HL-60 (cell line): ENCODE data around the gene CLDN11.

Experiments
- DNase-seq, 2 experiments: peaks; one replicate each; pipeline ENCODE4 v3.0.0-alpha.2; 2010 to 2020; ENCODE audit warnings: low read depth in 1 of 2, low spot score in 1 of 2
- H3K27ac ChIP-seq: fragments of 250-450 bp; sonication (Bioruptor Pico); replicated peaks from 2 replicates; pipeline ENCODE4 v1.5.1; 2020; ENCODE audit warnings: mild to moderate bottlenecking, moderate library complexity
- H3K27me3 ChIP-seq: fragments of 250-450 bp; sonication (Bioruptor Pico); 2 replicates; pipeline ENCODE4 v1.5.1; 2021; ENCODE audit warnings: mild to moderate bottlenecking, moderate library complexity; ENCODE audit not compliant: insufficient read depth, poor library complexity, severe bottlenecking
- H3K4me3 ChIP-seq: replicated peaks from 2 replicates; pipeline ENCODE4 v1.5.1; 2011; ENCODE audit warnings: mild to moderate bottlenecking, control low read depth, low read length; ENCODE audit not compliant: insufficient read depth
- GABPA ChIP-seq: IDR thresholded peaks from 2 replicates; pipeline ENCODE4 v1.6.1; 2012; ENCODE audit warnings: low read depth
- POLR2AphosphoS5 ChIP-seq: IDR thresholded peaks from 2 replicates; pipeline ENCODE4 v1.6.1; 2012; ENCODE audit warnings: low read depth
- SPI1 ChIP-seq: IDR thresholded peaks from 2 replicates; pipeline ENCODE4 v1.6.1; 2012; ENCODE audit warnings: low read depth, mild to moderate bottlenecking, borderline replicate concordance
- TF ChIP-seq, protein P1 (sequence below): IDR thresholded peaks from 2 replicates; pipeline ENCODE4 v1.6.1; 2012; ENCODE audit warnings: low read depth; ENCODE audit not compliant: insufficient replicate concordance
- TF ChIP-seq, protein P2 (sequence below): IDR thresholded peaks from one replicate; pipeline ENCODE4 v1.5.1; 2011; ENCODE audit warnings: low read length, control low read depth, inconsistent platforms; ENCODE audit not compliant: insufficient read depth

The CLDN11 gene

DNA sequence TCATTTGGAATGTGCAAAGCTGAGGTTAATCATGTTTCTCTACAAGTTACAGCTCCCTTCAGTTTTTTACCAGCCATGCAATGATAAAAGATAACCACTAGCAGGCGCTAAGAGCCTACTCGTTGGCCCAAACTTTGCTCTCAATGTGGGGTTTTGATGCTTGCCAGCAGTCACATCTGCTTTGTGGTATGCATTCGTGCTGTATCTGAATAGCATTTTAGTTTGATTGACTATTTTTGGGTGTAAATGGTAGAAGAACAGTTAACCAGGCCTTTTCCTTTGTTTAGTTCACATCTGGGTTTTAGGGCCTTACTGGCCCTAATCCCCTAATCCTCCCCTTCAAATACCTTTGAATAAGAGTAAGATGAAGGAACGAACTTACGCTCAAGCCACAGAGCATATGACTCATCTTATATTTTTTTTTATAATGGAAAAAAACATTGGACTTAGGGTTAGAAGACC lies 4.4 kb upstream of the CLDN11 start:
- Histone ChIP-seq H3K4me3 (no peak overlapping the region), H3K27ac (no peak overlapping the region), H3K27me3 (peaks cover 20% of the 10 kb centered on the region)
- TF ChIP-seq, protein P1, sequence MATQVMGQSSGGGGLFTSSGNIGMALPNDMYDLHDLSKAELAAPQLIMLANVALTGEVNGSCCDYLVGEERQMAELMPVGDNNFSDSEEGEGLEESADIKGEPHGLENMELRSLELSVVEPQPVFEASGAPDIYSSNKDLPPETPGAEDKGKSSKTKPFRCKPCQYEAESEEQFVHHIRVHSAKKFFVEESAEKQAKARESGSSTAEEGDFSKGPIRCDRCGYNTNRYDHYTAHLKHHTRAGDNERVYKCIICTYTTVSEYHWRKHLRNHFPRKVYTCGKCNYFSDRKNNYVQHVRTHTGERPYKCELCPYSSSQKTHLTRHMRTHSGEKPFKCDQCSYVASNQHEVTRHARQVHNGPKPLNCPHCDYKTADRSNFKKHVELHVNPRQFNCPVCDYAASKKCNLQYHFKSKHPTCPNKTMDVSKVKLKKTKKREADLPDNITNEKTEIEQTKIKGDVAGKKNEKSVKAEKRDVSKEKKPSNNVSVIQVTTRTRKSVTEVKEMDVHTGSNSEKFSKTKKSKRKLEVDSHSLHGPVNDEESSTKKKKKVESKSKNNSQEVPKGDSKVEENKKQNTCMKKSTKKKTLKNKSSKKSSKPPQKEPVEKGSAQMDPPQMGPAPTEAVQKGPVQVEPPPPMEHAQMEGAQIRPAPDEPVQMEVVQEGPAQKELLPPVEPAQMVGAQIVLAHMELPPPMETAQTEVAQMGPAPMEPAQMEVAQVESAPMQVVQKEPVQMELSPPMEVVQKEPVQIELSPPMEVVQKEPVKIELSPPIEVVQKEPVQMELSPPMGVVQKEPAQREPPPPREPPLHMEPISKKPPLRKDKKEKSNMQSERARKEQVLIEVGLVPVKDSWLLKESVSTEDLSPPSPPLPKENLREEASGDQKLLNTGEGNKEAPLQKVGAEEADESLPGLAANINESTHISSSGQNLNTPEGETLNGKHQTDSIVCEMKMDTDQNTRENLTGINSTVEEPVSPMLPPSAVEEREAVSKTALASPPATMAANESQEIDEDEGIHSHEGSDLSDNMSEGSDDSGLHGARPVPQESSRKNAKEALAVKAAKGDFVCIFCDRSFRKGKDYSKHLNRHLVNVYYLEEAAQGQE = no peak
- TF ChIP-seq SPI1 = no peak
- TF ChIP-seq POLR2AphosphoS5 = no peak
- TF ChIP-seq GABPA = no peak
- TF ChIP-seq, protein P2, sequence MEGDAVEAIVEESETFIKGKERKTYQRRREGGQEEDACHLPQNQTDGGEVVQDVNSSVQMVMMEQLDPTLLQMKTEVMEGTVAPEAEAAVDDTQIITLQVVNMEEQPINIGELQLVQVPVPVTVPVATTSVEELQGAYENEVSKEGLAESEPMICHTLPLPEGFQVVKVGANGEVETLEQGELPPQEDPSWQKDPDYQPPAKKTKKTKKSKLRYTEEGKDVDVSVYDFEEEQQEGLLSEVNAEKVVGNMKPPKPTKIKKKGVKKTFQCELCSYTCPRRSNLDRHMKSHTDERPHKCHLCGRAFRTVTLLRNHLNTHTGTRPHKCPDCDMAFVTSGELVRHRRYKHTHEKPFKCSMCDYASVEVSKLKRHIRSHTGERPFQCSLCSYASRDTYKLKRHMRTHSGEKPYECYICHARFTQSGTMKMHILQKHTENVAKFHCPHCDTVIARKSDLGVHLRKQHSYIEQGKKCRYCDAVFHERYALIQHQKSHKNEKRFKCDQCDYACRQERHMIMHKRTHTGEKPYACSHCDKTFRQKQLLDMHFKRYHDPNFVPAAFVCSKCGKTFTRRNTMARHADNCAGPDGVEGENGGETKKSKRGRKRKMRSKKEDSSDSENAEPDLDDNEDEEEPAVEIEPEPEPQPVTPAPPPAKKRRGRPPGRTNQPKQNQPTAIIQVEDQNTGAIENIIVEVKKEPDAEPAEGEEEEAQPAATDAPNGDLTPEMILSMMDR = peak; percentile 100
- DNase-seq = peak; percentile 15 to 40

GRCh38 chr3:170417090-170417489 lies 1.6 kb upstream of the CLDN11 start:
- no peak overlapping the region for H3K27ac ChIP-seq
- H3K4me3 ChIP-seq = no peak overlapping the region
- no peak for DNase-seq
- H3K27me3 ChIP-seq = peaks cover 35% of the 10 kb centered on the region
- TF ChIP-seq, protein P2 = no peak
- TF ChIP-seq GABPA = no peak

GRCh38 chr3:170419557-170420087 lies 954 bp downstream of the CLDN11 start:
- H3K27me3 ChIP-seq = peaks cover 35% of the 10 kb centered on the region
- TF ChIP-seq POLR2AphosphoS5 (no peak), SPI1 (no peak)
- DNase-seq = no peak
- no peak overlapping the region for H3K4me3 ChIP-seq
- no peak overlapping the region for H3K27ac ChIP-seq

GRCh38 chr3:170420307-170420821 lies 1.7 kb downstream of the CLDN11 start:
- DNase-seq = no peak
- Histone ChIP-seq H3K4me3 (no peak overlapping the region), H3K27ac (no peak overlapping the region), H3K27me3 (peaks cover 35% of the 10 kb centered on the region)
- TF ChIP-seq, protein P2 = no peak
- no peak for TF ChIP-seq POLR2AphosphoS5
- no peak for TF ChIP-seq GABPA
- TF ChIP-seq, protein P1 = no peak
- no peak for TF ChIP-seq SPI1
